HFF-Myc (cell line): ENCODE data around the gene PAK3.

Experiments
- DNase-seq: peaks from one replicate; pipeline ENCODE4 v3.0.0-alpha.2; 2011; ENCODE audit warnings: low read depth; ENCODE audit errors: extremely low read depth
- H3K4me3 ChIP-seq: replicated peaks from 2 replicates; pipeline ENCODE4 v1.5.1; 2011; ENCODE audit warnings: low read depth, mild to moderate bottlenecking, control low read depth, low read length
- TF ChIP-seq, protein P1 (sequence below): IDR thresholded peaks from 2 replicates; pipeline ENCODE4 v1.5.1; 2012; ENCODE audit warnings: mild to moderate bottlenecking, low read depth, low read length, control low read depth; ENCODE audit errors: missing control alignments

The PAK3 gene

GRCh38 chrX:111180750-111181240, 84.8 kb downstream of the PAK3 start:
- no peak for DNase-seq

DNA sequence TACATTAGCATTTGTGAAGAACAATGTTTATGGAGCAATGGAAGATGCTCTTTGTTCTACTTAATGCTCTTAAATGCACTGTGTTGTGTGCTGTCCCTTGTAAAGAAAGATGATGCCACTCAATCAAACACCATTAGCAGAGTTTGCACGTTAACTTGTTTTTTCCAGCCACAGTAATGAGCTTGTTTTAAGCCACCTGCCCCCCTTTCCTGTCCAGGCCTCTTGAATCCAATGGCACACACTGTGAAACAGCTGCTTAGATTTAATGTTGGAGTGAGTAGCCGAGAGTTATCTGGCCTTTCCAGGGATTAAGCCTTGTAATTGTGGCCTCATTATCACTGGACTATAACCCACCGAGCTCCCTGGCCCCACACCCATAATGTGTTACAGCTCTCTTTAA, 86.0 kb downstream of the PAK3 start:
- TF ChIP-seq, protein P1, sequence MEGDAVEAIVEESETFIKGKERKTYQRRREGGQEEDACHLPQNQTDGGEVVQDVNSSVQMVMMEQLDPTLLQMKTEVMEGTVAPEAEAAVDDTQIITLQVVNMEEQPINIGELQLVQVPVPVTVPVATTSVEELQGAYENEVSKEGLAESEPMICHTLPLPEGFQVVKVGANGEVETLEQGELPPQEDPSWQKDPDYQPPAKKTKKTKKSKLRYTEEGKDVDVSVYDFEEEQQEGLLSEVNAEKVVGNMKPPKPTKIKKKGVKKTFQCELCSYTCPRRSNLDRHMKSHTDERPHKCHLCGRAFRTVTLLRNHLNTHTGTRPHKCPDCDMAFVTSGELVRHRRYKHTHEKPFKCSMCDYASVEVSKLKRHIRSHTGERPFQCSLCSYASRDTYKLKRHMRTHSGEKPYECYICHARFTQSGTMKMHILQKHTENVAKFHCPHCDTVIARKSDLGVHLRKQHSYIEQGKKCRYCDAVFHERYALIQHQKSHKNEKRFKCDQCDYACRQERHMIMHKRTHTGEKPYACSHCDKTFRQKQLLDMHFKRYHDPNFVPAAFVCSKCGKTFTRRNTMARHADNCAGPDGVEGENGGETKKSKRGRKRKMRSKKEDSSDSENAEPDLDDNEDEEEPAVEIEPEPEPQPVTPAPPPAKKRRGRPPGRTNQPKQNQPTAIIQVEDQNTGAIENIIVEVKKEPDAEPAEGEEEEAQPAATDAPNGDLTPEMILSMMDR, result no peak
- DNase-seq, result no peak
- H3K4me3 ChIP-seq, result no peak overlapping the region

More at GRCh38 chrX:111180750-111181240, 84.8 kb downstream of the PAK3 start:
- H3K4me3 ChIP-seq, result no peak overlapping the region
- TF ChIP-seq, protein P1, result no peak

DNA sequence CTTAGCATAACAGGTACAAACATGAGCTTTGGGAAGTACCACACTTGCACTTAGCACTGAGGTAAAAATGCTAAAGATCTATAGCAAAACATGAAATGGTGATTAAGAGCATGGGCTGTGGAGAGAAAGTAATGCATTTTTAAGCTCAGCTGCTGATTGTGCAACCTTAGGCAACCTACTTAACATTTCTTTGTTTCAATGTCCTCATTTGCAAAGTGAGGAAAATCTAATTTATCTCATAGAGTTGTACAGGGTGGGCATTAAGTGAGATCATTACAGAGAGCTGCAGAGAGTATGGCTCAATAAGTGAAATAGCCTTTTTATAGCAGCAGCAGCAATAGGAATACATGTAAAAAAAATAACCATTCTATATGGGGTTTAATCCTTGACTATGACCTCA, 87.0 kb downstream of the PAK3 start:
- no peak overlapping the region for H3K4me3 ChIP-seq
- TF ChIP-seq, protein P1, result no peak
- DNase-seq, result no peak

GRCh38 chrX:111191598-111191997, 95.6 kb downstream of the PAK3 start:
- DNase-seq, result no peak
- no peak overlapping the region for H3K4me3 ChIP-seq
- TF ChIP-seq, protein P1, result no peak

- DNase-seq, result no peak
- no peak overlapping the region for H3K4me3 ChIP-seq
- TF ChIP-seq, protein P1, result no peak
These were observed 103.5 kb downstream of the PAK3 start for GRCh38 chrX:111199505-111199904.

GRCh38 chrX:111200327-111200726, 104.3 kb downstream of the PAK3 start:
- DNase-seq, result no peak
- TF ChIP-seq, protein P1, result no peak
- no peak overlapping the region for H3K4me3 ChIP-seq

DNA sequence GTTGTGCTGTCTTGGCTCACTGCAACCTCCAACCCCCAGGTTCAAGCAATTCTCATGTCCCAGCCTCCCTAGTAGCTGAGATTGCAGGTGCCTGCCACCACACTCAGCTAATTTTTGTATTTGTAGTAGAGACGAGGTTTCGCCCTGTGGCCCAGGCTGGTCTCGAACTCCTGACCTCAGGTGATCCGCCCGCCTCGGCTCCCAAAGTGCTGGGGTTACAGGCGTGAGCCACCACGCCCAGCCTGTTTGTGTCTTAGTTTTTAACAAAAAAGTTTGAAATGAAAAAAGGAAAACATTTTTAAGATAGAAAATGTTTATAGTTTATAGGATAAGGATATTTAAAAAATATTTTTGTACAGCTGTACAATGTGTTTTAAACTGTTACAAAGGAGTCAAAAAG, 111.9 kb downstream of the PAK3 start:
- H3K4me3 ChIP-seq, result no peak overlapping the region
- DNase-seq, result no peak
- TF ChIP-seq, protein P1, result no peak
